Activated CD8-positive, alpha-beta memory T cell treated with anti-CD3 and anti-CD28 coated beads for 4 hours (primary cell): ENCODE results near the gene EIF3K.

ENCODE experiments used
- DNase-seq, 2 donors: peaks; one replicate each; pipeline ENCODE4 v3.0.0-alpha.2; 2020; ENCODE audit warnings: low read depth in 2 of 2

The EIF3K gene

DNA sequence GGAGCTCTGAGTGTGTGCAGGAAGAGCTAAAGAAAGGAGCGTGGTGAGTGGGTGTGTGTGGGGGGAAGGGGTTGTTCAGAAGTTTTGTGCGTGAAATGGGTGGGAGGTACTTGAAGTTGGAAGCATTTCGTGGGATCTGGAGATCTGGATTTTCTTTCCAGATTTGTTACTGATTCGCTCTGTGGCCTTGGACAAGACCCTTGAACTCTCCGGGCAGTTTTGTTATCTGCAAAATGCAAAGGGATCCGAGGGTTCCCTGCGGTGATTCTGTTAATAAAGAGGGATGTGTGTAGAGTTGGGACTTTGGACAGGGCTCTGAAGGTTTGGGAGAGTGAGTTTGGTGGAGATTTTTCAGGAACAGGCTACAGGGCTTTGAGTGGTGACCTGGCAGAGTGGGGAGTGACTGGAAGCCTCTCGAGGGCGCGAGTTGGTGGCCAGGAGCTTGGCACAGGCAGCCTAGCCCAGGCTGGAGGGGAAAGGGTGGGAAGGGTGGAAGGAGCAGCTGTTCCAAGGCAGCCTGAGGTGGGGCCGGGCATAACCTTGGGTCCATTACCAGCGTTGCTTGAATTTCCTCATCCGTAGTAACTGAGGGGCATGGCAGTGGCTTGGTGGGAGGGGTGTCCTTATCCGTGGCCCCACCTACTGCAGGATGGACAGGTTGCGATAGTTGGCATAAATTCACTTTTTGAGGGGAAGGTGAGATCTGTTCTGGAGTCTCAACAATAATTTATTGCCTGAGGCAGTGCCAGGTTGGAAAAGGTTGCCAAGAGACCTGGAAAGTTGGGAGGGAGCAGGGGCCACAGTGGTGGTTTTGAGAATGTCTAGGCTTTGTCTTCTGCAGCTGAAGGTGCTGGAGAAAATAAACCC lies 30.6 kb downstream of the EIF3K start:
- DNase-seq: no peak

DNA sequence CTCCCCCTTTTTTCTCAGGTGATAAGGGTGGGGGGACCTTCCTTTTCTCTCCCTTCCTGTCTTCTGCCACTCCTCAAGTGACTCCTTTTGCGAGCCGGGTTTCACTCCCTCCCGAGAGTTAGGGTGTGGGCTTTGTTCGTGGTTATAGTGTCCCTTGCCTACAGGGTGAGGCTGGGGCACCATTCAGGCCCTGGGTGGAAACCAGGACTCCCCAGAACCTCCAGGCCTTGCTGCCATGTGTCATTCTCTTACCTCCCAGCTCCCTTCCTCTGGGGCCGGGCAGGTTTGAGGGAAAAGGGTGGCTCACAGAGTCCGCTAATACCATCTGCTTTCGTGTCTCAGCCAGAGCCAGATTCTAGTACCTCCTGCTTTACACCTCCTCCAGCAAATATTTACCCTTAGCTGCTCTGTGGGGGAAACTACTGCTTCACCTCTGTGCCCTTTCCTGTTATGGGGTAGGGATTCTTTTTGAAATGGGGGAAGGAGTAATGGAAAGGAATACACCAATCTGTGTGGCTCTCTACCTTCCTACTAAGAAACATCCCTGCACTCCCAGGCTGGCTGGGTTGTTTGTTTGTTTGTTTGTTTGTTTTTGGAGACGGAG lies 31.3 kb downstream of the EIF3K start:
- no peak for DNase-seq

DNA sequence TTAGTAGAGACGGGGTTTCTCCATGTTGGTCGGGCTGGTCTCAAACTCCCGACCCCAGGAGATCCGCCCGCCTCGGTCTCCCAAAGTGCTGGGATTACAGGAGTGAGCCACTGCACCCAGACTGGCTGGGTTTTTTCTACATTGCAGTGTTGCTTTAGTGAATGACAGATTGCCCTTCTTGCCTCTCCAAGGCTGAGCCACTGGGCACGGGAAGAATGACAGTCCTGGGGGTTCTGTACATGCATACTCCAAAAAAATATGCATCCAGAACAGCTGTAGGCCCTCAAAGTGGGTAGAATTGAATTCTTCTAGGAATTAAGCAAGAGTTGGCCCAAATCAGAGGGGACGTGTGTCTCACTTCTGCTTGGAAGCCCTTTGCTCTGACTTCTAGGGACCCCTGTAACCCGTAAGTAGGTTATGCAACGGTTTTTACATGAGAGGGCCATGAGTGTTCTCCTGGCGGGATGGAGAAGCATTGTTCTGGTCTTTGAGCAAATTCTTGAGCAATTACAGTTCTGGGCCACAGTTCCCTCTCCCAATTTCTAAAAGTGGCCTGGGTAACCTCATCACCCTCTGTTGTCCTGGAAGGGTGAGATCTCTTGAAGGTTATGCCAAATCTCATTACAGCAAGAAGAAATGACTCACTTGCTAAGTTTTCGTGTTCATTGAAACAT lies 32.1 kb downstream of the EIF3K start:
- no peak for DNase-seq

DNA sequence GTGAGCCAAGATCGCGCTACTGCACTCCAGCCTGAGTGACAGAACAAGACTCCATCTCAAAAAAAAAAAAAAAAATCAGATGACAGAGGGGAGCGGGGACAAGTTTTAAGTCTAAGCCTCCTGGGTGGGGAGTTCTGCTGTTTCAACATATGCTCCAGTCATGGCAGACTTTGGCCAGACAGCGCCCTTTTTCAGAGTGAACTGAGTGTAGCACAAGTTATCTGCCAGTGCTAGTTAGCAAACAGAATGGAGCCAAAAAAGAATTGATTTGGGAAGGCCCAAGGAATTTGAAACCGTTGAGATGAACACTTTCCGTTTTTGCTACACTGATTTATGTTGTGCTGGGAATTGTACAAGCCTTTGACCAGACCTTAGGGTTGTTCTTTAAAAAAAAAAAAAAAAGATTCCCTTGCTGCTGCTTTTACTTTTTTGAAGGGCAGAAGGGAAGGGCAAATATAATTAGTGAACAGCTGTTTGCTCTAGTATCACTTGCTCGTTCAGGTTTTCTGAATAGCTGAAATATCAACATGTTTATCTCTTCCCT lies 34.1 kb downstream of the EIF3K start:
- no peak for DNase-seq

DNA sequence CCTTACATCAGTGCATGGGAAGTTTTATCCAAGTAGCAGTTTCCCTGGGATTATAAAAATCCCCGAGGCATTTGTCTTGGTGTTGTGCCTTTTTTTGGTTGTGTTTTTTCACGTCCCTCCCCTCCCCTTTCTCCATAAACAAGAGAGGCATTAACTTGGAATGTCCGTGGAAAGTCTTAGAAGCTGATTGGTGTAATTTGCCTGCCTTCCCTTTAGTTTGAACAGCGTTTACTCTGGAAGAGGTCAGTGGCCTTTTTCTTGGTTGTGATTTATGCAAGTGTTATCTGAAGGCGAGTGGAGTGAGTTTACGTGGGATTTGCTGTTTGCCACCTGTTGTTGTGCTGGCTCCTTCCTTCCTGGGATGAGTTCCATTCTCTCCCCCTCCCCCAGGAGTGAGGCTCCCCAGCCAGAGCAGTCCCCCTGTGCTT lies 35.7 kb downstream of the EIF3K start:
- no peak for DNase-seq

DNA sequence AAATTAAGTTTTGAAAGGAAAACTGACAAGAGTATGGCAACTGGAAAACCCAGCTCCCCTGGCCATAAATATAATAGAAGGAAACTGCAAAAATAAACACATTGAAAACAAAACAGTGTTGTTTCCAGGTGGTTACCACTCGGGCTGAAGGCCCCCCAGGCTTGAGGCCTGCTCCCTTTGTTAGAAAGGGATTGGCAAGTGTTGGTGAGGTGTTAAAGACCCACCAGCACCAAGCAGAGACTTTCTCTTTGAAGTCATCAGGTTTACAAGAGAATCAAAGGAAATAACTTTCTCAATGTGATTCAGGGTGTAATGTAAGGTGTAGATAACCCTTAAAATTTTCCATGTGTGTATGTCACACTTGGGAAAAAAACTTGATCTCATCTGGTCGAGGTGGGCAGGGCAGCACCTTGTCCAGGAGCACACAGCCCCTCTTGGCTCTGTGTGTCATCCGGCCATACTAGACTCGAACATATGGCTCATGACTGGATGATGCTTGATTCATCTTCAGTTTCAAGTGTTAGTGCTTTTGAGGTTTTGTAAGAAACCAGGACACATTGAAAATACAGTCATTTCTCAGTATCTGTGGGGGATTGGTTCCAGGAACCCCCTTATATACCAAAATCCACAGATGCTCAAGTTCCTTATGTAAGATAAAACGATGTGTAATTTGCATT lies 36.3 kb downstream of the EIF3K start:
- DNase-seq: no peak

DNA sequence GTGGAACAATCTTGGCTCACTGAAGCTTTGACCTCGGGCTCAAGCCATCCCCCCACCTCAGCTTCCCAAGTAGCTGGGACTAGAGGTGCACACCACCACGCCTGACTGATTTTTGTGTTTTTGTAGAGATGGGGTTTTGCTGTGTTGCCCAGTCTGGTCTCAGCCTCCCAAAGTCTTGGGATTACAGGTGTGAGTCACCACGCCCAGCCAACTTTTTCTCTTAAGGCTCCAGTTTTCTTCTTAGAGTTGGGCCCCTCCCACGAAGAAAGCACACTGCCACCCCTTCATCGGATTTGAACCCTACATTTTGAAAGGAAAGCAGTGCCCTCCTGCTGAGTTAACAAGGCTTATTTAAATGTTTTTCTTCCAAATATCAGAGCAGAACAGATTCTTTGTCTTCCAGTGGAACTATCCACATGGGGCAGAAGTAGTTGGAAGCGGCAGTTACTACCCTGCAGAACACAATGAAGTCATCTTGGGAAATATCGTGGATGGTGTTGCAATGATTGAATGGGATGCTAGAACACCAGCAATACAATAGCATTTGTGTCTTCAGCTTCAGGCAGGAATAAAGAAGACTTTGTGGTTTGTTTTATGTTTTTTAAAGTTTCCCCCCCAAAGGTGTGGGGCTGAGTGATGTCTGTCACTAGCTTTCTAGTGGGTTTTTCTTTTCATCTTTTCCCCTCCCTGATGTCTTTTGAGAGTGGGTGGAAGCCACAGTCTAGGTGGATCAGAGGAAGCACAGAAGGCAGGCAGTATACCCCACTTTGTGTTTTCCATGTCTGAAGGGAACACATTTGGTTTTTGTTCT lies 37.4 kb downstream of the EIF3K start:
- no peak for DNase-seq

DNA sequence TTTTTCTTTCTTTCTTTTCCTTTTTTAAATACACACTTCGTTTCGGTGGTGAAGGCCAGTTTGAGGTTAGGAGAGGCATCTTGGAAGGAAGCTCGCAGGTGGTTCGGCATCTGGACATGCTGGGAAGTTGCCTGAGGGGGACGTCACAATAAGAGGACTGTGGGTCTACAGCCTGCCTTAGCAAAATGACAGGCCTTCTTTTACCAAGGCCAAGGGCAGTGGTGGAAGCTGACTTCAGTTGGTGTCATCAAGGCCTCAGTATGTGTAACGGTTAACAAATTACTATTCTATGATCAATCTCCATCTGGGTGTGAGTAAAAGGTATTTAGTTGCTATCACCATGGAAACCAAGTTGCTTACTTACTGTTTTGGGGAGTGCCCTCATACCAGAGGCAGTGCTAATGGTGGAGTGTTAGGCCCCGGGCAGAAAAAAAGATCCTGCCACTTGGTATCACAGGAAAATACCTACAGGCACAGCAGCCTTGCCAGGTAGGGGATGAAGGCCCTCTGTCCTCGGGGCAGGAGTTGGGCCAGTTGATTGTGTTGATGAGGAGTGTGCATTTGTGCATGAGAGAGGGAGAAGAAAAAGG lies 38.7 kb downstream of the EIF3K start:
- DNase-seq: no peak

DNA sequence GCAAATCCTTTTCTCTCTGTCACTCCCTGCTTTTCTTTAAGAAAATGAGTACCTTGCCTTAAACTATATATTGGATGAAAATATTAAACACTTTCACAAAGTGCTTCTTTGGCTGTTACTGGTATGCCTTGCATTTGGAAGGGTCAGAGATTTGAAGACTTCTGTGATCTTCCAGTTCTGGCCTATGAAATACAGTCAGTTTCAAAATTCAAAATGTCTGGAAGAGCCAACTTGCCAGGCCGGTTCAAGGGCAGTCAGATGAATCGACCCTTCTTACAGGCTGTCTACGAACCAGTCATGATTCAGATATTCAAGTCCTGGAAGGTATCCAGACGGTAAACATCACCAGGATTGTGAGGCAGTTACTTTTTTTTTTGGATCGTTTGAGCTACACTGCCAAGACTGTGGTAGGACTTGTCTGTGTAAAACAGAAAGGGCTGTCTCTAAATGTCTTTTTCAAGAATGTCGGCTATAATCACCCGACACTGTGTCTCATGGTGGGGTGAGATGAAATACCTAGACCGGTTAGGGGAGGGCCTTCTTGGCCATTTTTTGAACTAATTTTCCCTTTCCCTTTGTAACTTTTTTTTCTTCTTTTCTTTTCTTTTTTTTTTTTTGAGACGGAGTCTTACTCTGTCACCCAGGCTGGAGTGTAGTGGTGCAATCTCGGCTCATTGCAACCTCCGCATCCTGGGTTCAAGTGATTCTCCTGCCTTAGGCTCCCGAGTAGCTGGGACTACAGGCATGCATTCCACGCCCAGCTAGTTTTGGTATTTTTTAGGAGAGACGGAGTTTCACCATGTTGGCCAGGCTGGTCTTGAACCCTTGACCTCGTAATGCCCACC lies 39.7 kb downstream of the EIF3K start:
- no peak for DNase-seq

DNA sequence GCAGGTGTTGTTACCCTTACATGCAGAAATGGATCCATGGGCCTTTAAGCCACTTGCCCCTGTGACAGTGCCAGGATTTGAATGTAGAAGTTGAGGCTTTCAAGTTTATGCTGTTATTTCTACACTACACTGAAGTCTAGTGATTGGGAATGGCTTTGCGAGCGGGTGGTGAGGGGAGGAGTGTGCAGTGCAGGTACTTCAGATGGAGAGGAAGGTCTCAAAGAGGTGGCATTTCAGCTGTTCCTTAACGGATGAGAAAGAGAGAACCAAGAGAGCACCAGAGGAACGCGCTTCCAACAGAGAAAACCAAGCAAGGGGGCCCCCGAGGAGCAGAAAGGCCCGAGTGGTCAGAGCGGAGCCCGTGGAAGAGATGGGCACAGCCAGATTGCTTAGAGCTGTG lies 41.7 kb downstream of the EIF3K start:
- DNase-seq: no peak

DNA sequence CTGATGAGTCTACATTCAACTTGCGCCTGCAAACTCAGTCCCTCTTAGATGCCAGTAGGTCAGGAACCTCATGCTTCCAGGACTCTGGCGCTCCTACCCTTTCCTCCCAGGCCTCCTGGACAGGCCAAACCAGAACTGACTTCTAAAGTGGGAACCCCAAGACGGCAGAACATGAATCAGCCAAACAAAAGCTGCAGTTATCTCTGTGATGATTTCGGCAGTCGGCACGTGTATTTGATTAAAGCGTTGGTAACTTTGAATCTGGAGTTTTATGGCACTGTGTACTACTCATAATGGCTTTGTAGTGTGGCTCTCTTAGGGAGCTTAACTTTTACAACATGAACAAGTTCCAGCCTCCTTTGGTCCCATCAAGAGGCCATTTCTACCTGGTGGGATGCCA lies 42.1 kb downstream of the EIF3K start:
- no peak for DNase-seq

DNA sequence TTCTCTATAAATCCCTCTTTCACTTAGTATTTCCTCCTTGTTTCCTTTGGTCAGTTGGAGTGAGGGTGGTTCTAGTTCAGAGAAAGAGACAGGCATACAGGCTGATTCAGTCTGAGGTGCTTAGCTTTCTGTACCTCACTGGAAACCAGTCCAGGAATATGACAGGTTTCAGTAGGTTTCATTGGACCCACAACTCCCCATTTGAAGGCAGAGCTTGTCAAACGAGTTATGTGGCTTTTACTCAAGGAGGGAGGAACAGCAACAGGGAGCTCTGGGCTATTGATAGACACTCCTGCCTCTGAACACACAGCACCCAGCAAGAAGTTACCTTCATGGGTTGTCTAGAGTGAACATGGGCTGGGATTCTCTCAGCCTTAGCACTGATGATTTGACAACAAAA lies 43.0 kb downstream of the EIF3K start:
- no peak for DNase-seq

DNA sequence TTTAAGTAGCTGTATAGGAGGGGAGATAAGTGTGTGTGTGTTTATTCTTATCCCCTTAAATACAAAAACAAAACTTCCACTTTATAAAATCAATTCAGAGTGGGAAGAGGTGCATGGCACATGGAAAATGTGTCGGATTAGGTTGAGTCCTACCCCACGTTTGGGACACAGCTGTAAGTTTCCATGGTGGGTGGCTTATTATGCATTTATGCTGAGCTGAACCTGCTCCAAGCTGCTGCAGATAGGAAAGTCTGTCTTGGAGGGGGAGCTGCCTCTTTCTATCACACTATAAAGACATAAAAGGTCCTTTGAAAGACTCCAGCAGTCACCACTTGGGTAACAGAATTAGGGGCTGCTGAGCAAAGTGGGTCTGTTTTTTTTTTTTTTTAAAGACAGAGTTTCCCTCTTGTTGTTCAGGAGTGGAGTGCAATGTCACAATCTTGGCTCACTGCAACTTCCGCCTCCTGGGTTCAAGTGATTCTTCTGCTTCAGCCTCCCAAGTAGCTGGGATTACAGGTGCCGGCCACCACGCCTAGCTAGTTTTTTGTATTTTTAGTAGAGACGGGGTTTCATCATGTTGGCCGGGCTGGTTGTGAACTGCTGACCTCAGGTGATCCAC lies 43.7 kb downstream of the EIF3K start:
- no peak for DNase-seq

DNA sequence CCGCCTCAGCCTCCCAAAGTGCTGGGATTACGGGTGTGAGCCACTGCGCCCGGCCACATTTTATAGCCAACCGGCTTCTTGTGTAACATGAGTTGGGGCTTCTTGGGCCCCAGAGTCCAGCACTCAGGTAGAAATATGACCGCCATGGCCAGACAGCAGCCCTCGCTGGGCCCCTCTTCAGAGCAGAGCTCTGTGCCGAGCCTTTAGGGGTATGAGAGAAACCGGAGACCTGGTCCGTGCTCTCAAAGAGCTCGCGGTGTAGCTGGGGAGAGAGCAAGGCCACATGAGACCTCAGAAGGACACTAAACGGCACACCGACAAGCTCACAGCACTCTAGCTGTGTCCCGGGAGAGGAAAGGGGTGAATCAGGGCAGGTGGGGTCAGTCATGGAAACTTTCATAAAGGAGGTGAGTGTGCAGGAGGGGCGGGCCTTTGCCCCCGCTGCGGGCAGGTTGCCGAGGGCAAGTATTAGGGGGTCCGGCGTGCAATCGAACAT lies 44.2 kb downstream of the EIF3K start:
- no peak for DNase-seq

DNA sequence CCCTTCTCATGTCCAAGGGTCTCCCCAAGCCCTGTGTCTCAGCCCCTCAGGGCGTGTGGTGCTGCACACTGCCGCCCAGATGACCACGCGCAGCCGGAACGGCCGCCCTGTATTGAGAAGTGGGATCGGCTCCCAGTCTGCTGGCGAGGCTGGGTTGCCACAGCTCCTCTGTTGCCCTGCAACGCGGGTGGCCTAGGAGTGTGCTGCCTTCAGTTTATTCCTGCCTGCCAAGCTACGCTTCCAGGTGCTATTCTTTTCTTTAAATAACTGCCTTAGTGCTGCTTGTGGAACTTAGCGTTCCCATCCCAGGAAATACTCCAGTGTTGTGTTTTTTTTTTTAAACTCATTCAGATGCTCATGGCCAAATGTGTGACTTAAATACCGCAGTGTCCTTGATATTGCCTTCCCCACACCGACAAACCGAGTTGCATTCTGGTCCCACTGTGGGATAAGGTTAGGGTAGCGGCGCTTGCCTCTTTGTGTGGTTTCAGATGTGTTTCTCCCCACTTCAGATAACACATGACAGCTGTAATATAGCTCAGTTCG lies 45.0 kb downstream of the EIF3K start:
- DNase-seq: no peak

DNA sequence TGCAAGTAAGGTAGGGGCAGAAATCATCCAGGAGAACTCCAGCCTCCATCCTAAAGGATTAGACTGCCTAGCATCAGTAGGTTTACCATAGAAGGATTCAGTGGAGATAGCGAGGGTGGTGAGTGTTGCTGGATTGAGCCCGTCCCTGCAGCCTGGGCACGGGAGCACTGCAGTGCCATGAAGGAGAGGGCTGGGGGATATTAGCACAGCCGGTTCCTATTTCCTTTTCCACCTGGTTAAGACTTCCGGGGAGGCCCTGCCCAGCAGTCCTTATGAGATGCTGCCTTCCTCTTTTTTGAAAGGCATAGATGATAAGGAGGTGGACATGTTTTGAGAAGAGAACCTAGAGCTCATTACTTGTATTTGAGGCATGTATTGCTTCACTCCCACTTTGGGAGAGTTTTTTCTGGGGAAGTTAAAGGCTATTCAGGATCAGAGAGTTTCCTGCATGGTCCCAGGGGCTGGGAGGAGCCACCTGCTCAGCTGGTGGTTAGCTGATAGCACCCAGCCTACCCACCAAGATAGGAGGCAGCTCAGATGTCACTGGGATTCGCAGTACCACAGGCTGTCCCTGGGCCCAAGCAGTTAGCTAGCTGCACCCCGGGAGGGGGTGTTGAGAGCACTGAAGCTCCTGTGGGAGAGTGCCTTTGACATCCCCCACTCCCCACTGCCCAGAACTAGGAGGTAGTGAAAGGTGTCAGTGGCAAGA lies 45.7 kb downstream of the EIF3K start:
- no peak for DNase-seq

DNA sequence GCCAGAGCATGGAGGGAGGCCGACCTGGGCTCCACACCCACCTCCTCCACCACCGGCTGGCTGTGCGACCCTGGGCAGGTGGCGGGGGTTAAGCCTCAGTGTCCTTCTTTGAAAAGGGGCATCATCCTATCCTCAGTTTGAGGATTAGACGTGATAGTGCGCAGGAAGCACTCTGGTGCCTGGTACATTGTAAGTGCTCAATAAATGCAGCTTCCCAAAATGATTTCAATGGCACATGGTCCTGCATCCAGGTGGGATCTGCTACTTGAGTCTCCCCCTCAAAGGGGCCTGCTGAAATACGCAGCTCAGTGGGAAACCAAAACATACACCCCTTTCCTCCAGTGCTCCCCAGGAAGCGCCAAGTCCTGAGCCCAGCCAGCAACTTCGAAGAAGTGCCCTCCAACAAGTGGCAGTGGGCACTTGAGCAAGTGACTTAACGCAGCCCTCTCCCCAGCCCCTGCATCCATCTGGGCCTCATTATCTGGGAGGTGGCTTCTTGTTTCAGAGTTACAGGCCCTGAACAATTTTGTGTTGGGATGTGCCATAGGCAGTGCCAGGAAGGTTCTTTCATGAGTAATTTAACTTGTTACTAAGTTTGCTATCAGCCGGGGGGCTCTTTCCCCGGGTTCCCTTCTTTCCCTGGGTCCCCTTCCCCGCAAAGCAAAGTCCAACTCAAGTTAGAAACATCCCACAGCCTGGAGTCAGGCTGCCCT lies 46.4 kb downstream of the EIF3K start:
- DNase-seq: no peak
